GM18868 (cell line): Measurements from ENCODE around the gene AMIGO3.
"Not testable (repeated sequence)": the region's sequence is repeated elsewhere in the genome, so short reads cannot be mapped to it uniquely, and the experiment has no call there.

Experiments used
- ATAC-seq: cut with Tn5 transposase; IDR thresholded peaks from one replicate; pipeline ENCODE4 v1.9.1; 2021; ENCODE audit warnings: mild to moderate bottlenecking, moderate library complexity; ENCODE audit not compliant: unreplicated experiment

Gene AMIGO3

DNA sequence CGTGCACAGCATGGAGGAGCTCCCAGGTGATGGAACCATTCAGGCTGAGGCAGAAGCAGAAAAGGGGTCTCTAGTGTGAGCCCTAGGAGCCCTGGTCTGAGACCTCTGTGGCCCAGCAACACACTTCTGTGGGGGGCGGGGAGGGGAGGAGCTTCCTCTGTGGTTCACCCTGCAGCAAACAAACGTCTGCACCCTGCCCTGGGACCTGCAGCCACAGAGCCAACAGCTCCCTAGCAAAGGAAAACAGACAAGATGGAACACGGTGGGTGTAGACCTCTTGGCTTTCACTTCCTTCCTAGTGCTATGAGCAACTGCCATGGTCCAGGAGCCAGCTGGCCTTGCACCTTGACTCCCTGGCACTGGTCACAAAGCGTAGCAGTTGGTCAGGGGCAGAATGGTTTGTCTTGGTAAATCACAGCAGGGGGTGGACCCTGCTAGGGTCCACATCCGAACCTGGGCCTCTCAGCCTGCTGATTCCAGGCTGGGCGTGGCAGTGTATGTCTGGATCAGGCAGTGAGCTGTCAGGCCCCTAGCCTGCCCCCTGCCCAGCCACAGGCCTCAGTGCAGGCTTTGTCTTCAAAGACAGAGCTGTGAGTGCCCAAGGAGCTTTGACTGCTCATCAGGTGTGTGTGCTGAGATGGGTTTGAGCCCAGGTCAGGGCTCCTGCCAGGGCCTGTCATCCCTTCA, 6.7 kb downstream of the AMIGO3 start:
- no peak for ATAC-seq

GRCh38 chr3:49712166-49712565, 7.3 kb downstream of the AMIGO3 start:
- ATAC-seq, result no peak

DNA sequence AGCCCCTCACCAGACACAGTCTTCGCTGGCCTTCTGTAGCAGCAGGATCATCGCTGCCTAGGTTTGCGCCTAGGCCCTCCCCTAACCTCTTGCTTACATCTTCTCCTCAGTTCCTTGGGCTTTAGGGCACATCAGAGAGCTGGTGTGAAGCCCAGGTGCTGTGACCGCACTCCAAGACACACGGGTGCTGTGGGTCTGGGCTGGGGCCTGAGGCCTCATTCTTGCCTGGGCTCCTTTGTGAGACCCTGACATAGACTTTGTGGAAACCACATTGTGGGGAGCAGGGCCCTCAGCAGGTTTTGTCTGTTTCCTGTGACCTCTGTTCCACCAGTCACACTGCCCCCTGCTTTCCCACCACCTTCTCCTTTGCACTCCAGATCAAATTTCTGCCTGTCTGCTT, 8.0 kb downstream of the AMIGO3 start:
- no peak for ATAC-seq

DNA sequence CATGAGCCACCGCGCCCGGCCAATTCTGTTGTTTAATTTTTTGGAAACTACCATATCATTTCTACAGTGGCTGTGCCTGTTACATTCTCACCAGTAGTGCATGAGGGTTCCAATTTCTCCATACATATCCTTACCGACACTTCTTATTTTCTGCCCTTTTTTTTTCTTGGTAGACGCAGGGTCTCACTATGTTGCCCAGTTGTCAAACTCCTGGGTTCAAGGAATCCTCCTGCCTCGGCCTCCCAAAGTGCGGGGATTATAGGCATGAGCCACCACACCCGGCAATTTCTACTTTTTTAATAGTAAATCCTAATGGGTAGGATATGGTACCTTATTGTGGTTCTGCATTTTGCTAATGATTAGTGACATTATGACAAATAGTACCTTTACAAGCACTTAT, 9.6 kb downstream of the AMIGO3 start:
- ATAC-seq, result no peak

- no peak for ATAC-seq
These were observed 12.4 kb downstream of the AMIGO3 start for GRCh38 chr3:49707113-49707480.

DNA sequence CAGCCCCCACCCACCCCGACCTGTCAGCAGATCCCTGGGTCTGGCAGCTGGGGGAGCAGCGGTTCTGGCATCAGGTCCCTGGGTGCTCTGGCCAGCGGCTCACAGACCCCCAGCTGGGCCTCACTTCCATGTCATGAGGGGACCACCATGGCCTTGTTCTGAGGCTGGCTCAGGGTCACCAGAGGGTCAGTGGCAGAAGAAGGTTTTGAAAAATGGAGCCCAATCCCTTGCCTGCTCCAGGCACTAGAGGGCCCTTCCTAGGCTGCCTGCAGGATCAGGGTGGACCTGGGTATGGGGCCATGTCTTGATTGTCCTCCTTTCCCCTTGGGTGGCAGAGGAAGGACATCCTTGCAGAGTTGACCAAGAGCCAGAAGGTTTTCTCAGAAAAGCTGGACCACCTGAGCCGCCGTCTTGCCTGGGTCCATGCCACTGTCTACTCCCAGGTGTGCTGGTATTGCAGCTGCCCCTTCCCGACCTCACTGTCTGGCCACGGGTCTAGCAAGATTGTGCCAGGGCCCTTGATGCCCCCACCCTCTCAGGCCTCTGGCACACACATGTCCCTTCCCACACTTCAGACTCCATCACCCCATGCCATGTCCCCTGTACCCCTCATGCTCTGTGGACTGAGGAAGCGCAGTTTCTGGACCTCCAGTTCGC, 12.9 kb downstream of the AMIGO3 start:
- no peak for ATAC-seq

GRCh38 chr3:49705390-49705960, 14.0 kb downstream of the AMIGO3 start:
- no peak for ATAC-seq

GRCh38 chr3:49704629-49705028, 14.9 kb downstream of the AMIGO3 start:
- ATAC-seq, result no peak

DNA sequence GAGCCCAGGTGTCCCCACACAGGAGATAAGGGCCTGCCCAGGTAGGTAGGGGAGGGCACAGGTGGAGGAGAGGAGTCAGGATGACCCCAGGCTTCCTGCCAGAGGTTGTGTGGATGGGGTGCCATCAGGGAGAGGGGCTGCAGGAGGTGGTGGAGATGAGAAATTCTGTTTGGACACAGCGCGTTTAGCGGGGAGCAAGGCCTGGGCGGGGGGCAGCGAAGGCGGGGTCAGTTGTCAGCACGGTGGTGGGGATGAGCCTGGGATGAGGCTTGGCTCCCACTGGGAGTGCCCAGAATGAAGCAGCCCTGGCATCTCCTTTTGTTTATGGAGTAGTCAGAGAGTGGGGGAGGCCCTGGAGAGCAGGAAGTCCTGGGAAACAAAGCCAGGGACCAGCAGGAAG, 15.5 kb downstream of the AMIGO3 start:
- ATAC-seq, result no peak

GRCh38 chr3:49703443-49703927, 16.0 kb downstream of the AMIGO3 start:
- peak; percentile 82 for ATAC-seq

- no peak for ATAC-seq
These were observed 16.8 kb downstream of the AMIGO3 start for GRCh38 chr3:49702672-49703071.

DNA sequence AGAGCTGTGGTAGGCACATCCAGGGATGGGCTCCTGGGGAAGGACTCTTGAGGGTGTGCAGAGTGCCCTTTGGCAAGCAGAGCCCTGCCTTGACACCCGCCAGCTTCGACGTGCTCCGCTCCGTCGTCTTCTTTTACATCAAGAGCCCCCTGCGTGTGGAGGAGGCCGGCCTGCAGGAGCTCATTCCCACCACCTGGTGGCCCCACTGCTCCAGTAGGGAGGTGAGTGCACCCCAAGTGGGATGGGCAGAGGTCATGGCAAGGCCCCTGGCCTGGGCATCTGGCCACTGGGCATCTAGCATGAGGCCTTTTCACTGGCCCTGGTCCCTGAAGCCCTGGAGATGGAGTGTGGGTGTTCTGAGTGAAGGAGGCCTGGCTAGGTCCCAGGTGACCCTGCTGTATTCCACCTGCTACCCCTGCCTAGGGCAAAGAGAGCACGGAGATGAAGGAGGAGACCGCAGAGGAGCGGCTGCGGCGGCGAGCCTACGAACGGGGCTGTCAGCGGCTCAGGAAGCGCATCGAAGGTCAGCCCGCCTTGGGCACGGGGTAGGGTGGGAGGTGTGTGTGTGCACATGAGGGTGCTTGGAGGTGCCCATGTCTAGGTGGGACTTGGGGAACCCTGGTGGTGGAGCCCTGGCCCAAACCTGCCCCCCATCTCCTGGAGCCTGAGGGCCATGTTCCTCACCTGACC, 18.0 kb downstream of the AMIGO3 start:
- no peak for ATAC-seq

DNA sequence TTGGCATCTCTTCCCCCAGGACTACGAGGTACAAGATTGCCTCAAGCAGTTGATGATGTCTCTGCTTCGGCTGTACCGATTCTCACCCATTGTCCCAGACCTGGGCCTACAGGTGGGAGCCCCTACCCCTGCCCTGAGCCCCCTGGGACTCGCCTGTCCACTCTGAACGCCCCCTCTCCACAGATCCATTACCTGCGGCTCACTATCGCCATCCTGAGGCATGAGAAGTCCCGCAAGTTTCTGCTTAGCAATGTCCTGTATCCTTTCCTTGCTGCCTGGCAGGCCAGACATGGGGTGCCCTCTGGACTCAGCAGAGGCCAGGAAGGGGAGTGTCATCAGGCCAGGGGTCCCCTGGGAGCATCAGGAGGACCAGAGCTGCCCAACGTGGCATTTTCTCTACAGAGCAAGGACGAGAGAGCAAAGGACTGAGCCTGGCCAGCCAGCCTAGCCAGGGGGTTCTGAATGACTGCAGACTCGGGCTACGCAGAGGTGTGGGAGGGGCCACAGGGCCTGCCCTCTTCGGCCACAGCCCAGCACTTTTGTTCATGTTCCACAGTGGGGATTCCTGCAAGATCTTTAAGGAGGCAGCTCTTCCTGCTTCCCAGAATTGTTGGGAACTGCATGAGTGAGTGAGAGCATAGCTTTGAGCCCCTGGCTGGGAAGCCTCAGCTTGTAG, 18.9 kb downstream of the AMIGO3 start:
- ATAC-seq, result no peak

- ATAC-seq, result no peak
These were observed 19.5 kb downstream of the AMIGO3 start for GRCh38 chr3:49700014-49700413.

GRCh38 chr3:49699281-49699979, 20.1 kb downstream of the AMIGO3 start:
- no peak for ATAC-seq

- not testable (repeated sequence) for ATAC-seq
These were observed 24.0 kb downstream of the AMIGO3 start for GRCh38 chr3:49695350-49696015.

- ATAC-seq, result not testable (repeated sequence)
These were observed 24.9 kb downstream of the AMIGO3 start for GRCh38 chr3:49694409-49695070.

- not testable (repeated sequence) for ATAC-seq
These were observed 28.0 kb downstream of the AMIGO3 start for GRCh38 chr3:49691481-49691880.

GRCh38 chr3:49690856-49691255, 28.6 kb downstream of the AMIGO3 start:
- ATAC-seq, result not testable (repeated sequence)
